Progenitor cell of endocrine pancreas (in vitro differentiated cells): ENCODE results near the gene PTH2. TPM values are rescaled to one million over a fixed set of nuclear protein-coding genes. Genes with fewer than 3 reads are reported as not detected.

Source experiments
- DNase-seq: peaks from one replicate; pipeline ENCODE4 v3.0.0; 2021; ENCODE audit warnings: low spot score; ENCODE audit not compliant: unreplicated experiment
- H3K27ac Mint-ChIP-seq: 2 replicates; pipeline ENCODE4 v1.8.0; 2021; ENCODE audit warnings: mild to moderate bottlenecking, moderate library complexity, mixed read lengths
- H3K27me3 Mint-ChIP-seq: 2 replicates; pipeline ENCODE4 v1.8.0; 2021; ENCODE audit warnings: mixed read lengths
- H3K36me3 Mint-ChIP-seq: 2 replicates; pipeline ENCODE4 v1.8.0; 2022; ENCODE audit warnings: mixed read lengths; ENCODE audit not compliant: insufficient read depth
- H3K4me1 Mint-ChIP-seq: 2 replicates; pipeline ENCODE4 v1.8.0; 2021; ENCODE audit warnings: low read depth, mixed read lengths
- H3K4me3 Mint-ChIP-seq: 2 replicates; pipeline ENCODE4 v1.8.0; 2021; ENCODE audit warnings: low read depth, mild to moderate bottlenecking, moderate library complexity, mixed read lengths
- H3K9me3 Mint-ChIP-seq: 2 replicates; pipeline ENCODE4 v1.8.0; 2021; ENCODE audit warnings: low read depth, mixed read lengths
- total RNA-seq: library from RNA; stranded (reverse); gene quantifications from 2 replicates; pipeline ENCODE4 v1.2.1, GENCODE V29; 2021
- TF ChIP-seq, protein P1 (sequence below): fragments of 200-600 bp; sonication (generic); IDR thresholded peaks from one replicate; pipeline ENCODE4 v1.5.0; 2021; ENCODE audit warnings: antibody characterized with exemption, mild to moderate bottlenecking; ENCODE audit not compliant: unreplicated experiment

The PTH2 gene
- total RNA-seq, 1 donor from 2014 or later: not detected

DNA sequence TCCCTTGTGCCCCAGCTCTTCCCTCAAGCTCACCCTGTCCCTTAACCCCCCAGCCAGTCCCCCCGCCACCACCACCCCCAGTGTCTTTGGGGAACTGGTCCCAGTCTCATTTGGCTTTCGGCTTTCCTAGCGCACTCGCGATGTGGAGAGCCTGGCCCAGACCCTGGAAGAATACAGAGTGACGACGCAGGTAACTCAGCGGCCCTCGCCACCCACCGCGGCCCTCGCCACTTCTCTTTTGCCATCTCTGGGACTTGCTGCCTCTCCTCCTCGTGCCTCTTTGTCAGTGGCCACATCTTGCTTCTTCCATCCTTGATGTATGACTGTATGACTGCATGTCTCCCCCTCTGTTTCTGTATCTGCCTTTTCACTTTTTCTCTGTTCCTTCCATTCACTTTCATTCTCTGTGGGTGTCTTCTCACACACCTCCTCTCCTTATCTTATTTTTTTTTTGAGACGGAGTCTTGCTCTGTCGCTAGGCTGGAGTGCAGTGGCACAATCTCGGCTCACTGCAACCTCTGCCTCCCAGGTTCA lies 15.7 kb downstream of the PTH2 start:
- Mint-ChIP-seq H3K4me3 (no peak overlapping the region), H3K27me3 (peaks cover 39% of the 10 kb centered on the region), H3K9me3 (no peaks in the 10 kb centered on the region), H3K27ac (no peak overlapping the region), H3K36me3 (no peaks in the 10 kb centered on the region), H3K4me1 (peaks cover 7% of the 10 kb centered on the region)
- no peak for DNase-seq
- TF ChIP-seq, protein P1, sequence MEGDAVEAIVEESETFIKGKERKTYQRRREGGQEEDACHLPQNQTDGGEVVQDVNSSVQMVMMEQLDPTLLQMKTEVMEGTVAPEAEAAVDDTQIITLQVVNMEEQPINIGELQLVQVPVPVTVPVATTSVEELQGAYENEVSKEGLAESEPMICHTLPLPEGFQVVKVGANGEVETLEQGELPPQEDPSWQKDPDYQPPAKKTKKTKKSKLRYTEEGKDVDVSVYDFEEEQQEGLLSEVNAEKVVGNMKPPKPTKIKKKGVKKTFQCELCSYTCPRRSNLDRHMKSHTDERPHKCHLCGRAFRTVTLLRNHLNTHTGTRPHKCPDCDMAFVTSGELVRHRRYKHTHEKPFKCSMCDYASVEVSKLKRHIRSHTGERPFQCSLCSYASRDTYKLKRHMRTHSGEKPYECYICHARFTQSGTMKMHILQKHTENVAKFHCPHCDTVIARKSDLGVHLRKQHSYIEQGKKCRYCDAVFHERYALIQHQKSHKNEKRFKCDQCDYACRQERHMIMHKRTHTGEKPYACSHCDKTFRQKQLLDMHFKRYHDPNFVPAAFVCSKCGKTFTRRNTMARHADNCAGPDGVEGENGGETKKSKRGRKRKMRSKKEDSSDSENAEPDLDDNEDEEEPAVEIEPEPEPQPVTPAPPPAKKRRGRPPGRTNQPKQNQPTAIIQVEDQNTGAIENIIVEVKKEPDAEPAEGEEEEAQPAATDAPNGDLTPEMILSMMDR: no peak

DNA sequence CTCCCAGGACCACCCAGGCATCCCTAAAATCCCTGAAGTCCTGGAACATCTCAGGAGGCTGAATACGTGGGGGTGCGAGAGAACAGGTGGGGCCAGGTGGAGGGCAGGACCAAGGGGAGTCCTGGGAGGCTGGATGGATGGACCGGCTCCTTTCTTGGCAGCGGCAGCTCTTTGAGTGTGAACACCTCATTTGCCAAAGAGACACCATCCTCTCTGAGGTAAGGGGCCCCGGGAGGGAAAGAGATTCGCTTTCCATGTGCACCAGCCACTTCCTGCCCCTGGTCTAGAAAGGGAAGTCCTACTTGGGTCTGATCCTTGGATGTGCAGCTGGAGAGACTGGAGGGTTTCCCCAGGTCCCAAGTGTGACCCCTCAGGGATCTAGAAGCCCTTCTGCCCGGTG lies 16.2 kb downstream of the PTH2 start:
- Mint-ChIP-seq H3K27ac (no peak overlapping the region), H3K36me3 (no peaks in the 10 kb centered on the region), H3K9me3 (no peaks in the 10 kb centered on the region), H3K4me1 (peaks cover 7% of the 10 kb centered on the region), H3K27me3 (peaks cover 34% of the 10 kb centered on the region), H3K4me3 (no peak overlapping the region)
- no peak for DNase-seq
- TF ChIP-seq, protein P1: no peak

DNA sequence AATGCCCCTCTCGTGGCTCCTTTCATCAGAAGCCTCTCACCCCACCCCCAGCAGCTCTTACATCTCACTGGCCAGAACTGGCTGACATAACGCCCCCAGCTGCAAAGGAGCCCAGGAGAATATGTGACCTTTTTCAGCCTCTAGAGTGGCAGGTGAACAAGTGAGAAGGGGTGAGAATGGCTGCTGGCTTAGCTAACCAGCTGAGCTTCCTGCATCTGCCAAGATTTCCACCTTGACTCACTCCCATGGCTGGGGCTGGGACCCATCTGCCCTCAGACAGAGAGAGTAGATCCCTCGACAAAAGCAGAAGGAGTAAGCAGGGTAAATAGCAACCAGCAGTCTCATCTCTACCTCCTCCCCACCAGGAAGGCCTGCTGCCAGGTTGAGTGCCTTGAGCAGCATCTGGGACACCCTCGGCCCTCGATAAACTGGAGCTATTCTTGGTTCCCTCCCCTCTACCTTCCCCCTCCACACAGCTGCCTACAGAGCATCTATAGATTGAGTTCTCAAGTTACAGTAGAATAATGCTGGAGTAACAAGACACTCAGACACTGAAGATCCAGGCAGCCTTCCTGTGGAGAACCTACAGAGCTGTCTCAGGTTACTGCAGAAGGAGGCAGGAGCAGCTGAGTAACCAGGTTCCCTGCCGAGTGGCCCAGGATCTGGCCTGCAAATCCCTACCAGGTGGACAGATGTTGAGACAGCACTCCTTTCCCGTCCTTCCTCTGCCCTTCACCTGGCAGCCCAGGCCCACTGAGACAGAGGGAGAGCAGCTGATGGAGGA lies 19.6 kb downstream of the PTH2 start:
- H3K4me1 Mint-ChIP-seq: peaks cover 7% of the 10 kb centered on the region
- H3K4me3 Mint-ChIP-seq: no peak overlapping the region
- H3K27me3 Mint-ChIP-seq: peaks cover 22% of the 10 kb centered on the region
- peak overlapping the region; percentile 76 for H3K27ac Mint-ChIP-seq
- H3K36me3 Mint-ChIP-seq: no peaks in the 10 kb centered on the region
- H3K9me3 Mint-ChIP-seq: no peaks in the 10 kb centered on the region
- TF ChIP-seq, protein P1: no peak
- DNase-seq: no peak

DNA sequence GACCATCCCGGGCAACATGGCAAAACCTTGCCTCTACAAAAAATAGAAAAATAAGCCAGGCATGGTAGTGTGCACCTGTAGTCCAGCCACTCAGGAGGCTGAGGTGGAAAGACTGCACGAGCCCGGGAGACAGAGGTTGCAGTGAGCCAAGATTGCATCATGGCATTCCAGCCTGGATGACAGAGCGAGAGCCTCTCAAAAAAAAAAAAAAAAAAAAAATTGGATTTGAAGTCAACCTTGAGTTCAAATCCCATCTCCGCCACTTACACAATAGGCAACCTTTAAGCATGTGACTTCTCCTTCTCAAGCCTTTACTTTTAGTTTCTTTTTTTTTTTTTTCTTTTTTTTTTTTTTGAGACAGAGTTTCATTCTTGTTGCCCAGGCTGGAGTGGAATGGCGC lies 23.2 kb downstream of the PTH2 start:
- Mint-ChIP-seq H3K36me3 (no peaks in the 10 kb centered on the region), H3K27me3 (peaks cover 24% of the 10 kb centered on the region), H3K9me3 (no peaks in the 10 kb centered on the region), H3K4me3 (no peak overlapping the region), H3K27ac (no peak overlapping the region), H3K4me1 (peaks cover 9% of the 10 kb centered on the region)
- TF ChIP-seq, protein P1: no peak
- no peak for DNase-seq

DNA sequence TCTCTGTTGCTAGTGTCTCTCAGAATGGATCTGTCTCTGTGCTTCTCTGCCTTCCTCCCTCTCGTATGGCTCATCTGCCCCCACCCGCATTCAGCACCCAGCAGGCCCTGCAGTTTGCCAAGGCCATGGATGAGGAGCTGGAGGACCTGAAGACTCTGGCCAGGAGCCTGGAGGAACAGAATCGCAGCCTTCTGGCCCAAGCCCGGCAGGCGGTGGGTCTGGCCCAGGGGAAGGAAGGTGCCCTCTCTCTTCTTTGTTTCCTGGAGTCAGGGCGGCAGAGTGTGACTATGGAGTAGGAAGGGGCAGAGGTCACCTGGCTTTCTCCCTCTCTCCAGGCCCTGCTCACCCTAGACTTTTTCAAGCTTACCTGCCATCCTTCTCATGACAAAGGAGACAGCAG lies 24.3 kb downstream of the PTH2 start:
- H3K4me1 Mint-ChIP-seq: peaks cover 8% of the 10 kb centered on the region
- H3K27me3 Mint-ChIP-seq: peaks cover 25% of the 10 kb centered on the region
- H3K9me3 Mint-ChIP-seq: no peaks in the 10 kb centered on the region
- no peak overlapping the region for H3K27ac Mint-ChIP-seq
- no peaks in the 10 kb centered on the region for H3K36me3 Mint-ChIP-seq
- H3K4me3 Mint-ChIP-seq: no peak overlapping the region
- TF ChIP-seq, protein P1: no peak
- no peak for DNase-seq
